K562 (cell line): ENCODE data around the gene TMEM207.

Source experiments
- CHD1 ChIP-seq: fragments of 200-600 bp; sonication (generic); IDR thresholded peaks from one replicate; pipeline ENCODE4 v1.6.1; 2012; ENCODE audit warnings: mild to moderate bottlenecking, moderate library complexity, low read length, inconsistent platforms
- EP300 ChIP-seq: IDR thresholded peaks from 2 replicates; pipeline ENCODE4 v1.6.1; 2012; ENCODE audit warnings: low read length, improper control_type of control experiment
- MLX ChIP-seq, 2 experiments: fragments of 450-650 bp in 1 of 2; sonication (generic) in 1 of 2; formaldehyde crosslinking; conservative IDR thresholded peaks; 2 replicates each; pipeline versions ENCODE4 v1.4.0 to v1.8.1; 2020 to 2022; ENCODE audit warnings: mild to moderate bottlenecking in 1 of 2, missing genetic modification reagents in 1 of 2
- POLR2B ChIP-seq: fragments of 450-650 bp; IDR thresholded peaks from 2 replicates; pipeline ENCODE4 v1.6.1; 2018; ENCODE audit warnings: low read depth; ENCODE audit not compliant: partially characterized antibody

GRCh38 chr3:190444576-190445145 lies 5.0 kb downstream of the TMEM207 start:
- no peak for TF ChIP-seq EP300
- no peak for TF ChIP-seq MLX (CRISPR knock-in tag; conservative IDR thresholded peaks at IDR 0.05)
- TF ChIP-seq CHD1: no peak
- no peak for TF ChIP-seq POLR2B
